ENCODE data around the gene DNM1.
"Not testable (repeated sequence)": the region's sequence is repeated elsewhere in the genome, so short reads cannot be mapped to it uniquely, and the experiment has no call there.

The DNM1 gene

GRCh38 chr9:128276008-128276573 is 72.9 kb downstream of the DNM1 start, which contains the start of gene SWI5:
SWI5 (plus strand) TSS chr9:128276276.
- peak within 1 kb of the TSS; percentile 86 for H3K27ac ChIP-seq (ENCODE audit: low read length)
- H3K4me3 ChIP-seq (ENCODE audit: low read length), result peak within 1 kb of the TSS; percentile 92
- peaks cover 22% of the 10 kb centered on the region for H3K36me3 ChIP-seq (ENCODE audit: insufficient read depth, low read depth, low read length)
- H3K9ac ChIP-seq (ENCODE audit: low read depth, low read length), result peak within 1 kb of the TSS; percentile 94
- H3K9me3 ChIP-seq (ENCODE audit: insufficient read depth, low read depth, low read length), result no peaks in the 10 kb centered on the region
- no peaks in the 10 kb centered on the region for H3K27me3 ChIP-seq (ENCODE audit: insufficient read depth, low read length)
- H3K4me1 ChIP-seq (ENCODE audit: insufficient read depth, low read length), result peaks cover 4% of the 10 kb centered on the region; the same call in 1 of the 2 replicates

GRCh38 chr9:128276574-128277270 is 73.5 kb downstream of the DNM1 start:
- peak overlapping the region; percentile 92 for H3K4me3 ChIP-seq (ENCODE audit: low read length)
- peak overlapping the region; percentile 34 for H3K27ac ChIP-seq (ENCODE audit: low read length)

GRCh38 chr9:128279088-128280073 is 76.2 kb downstream of the DNM1 start:
- not testable (repeated sequence) for H3K9me3 ChIP-seq (ENCODE audit: insufficient read depth, low read depth, low read length); H3K4me3 ChIP-seq (ENCODE audit: low read length); H3K9ac ChIP-seq (ENCODE audit: low read depth, low read length); H3K27ac ChIP-seq (ENCODE audit: low read length); H3K36me3 ChIP-seq (ENCODE audit: insufficient read depth, low read depth, low read length); H3K4me1 ChIP-seq (ENCODE audit: insufficient read depth, low read length); H3K27me3 ChIP-seq (ENCODE audit: insufficient read depth, low read length)

More at GRCh38 chr9:128276574-128277270, 73.5 kb downstream of the DNM1 start:
- no peaks in the 10 kb centered on the region for H3K9me3 ChIP-seq (ENCODE audit: insufficient read depth, low read depth, low read length)
- H3K36me3 ChIP-seq (ENCODE audit: insufficient read depth, low read depth, low read length), result peaks cover 16% of the 10 kb centered on the region
- H3K4me1 ChIP-seq (ENCODE audit: insufficient read depth, low read length), result peaks cover 4% of the 10 kb centered on the region; the same call in 1 of the 2 replicates
- peak overlapping the region; percentile 94 for H3K9ac ChIP-seq (ENCODE audit: low read depth, low read length)
- no peaks in the 10 kb centered on the region for H3K27me3 ChIP-seq (ENCODE audit: insufficient read depth, low read length)

- Histone ChIP-seq H3K4me3 (ENCODE audit: low read length) (no peak overlapping the region), H3K36me3 (ENCODE audit: insufficient read depth, low read depth, low read length) (no peaks in the 10 kb centered on the region), H3K27ac (ENCODE audit: low read length) (no peak overlapping the region), H3K4me1 (ENCODE audit: insufficient read depth, low read length) (no peaks in the 10 kb centered on the region), H3K9me3 (ENCODE audit: insufficient read depth, low read depth, low read length) (no peaks in the 10 kb centered on the region), H3K27me3 (ENCODE audit: insufficient read depth, low read length) (no peaks in the 10 kb centered on the region), H3K9ac (ENCODE audit: low read depth, low read length) (no peak overlapping the region)
These were observed 77.0 kb downstream of the DNM1 start for GRCh38 chr9:128280084-128280622.

GRCh38 chr9:128282500-128282899 is 79.3 kb downstream of the DNM1 start:
- Histone ChIP-seq H3K36me3 (ENCODE audit: insufficient read depth, low read depth, low read length) (peaks cover 13% of the 10 kb centered on the region; the same call in 1 of the 2 replicates), H3K4me1 (ENCODE audit: insufficient read depth, low read length) (no peaks in the 10 kb centered on the region), H3K4me3 (ENCODE audit: low read length) (no peak overlapping the region), H3K9ac (ENCODE audit: low read depth, low read length) (no peak overlapping the region), H3K9me3 (ENCODE audit: insufficient read depth, low read depth, low read length) (no peaks in the 10 kb centered on the region), H3K27ac (ENCODE audit: low read length) (no peak overlapping the region), H3K27me3 (ENCODE audit: insufficient read depth, low read length) (no peaks in the 10 kb centered on the region)

- Histone ChIP-seq H3K9me3 (ENCODE audit: insufficient read depth, low read depth, low read length) (no peaks in the 10 kb centered on the region), H3K36me3 (ENCODE audit: insufficient read depth, low read depth, low read length) (peaks cover 23% of the 10 kb centered on the region; the same call in 1 of the 2 replicates), H3K9ac (ENCODE audit: low read depth, low read length) (no peak overlapping the region), H3K4me1 (ENCODE audit: insufficient read depth, low read length) (no peaks in the 10 kb centered on the region), H3K4me3 (ENCODE audit: low read length) (no peak overlapping the region), H3K27me3 (ENCODE audit: insufficient read depth, low read length) (no peaks in the 10 kb centered on the region), H3K27ac (ENCODE audit: low read length) (no peak overlapping the region)
These were observed 82.0 kb downstream of the DNM1 start for GRCh38 chr9:128285033-128285784.

- Histone ChIP-seq H3K9me3 (ENCODE audit: insufficient read depth, low read depth, low read length) (no peaks in the 10 kb centered on the region), H3K4me3 (ENCODE audit: low read length) (no peak overlapping the region), H3K9ac (ENCODE audit: low read depth, low read length) (no peak overlapping the region), H3K36me3 (ENCODE audit: insufficient read depth, low read depth, low read length) (peaks cover 23% of the 10 kb centered on the region; the same call in 1 of the 2 replicates), H3K27me3 (ENCODE audit: insufficient read depth, low read length) (no peaks in the 10 kb centered on the region), H3K27ac (ENCODE audit: low read length) (no peak overlapping the region), H3K4me1 (ENCODE audit: insufficient read depth, low read length) (no peaks in the 10 kb centered on the region)
These were observed 83.3 kb downstream of the DNM1 start for GRCh38 chr9:128286440-128286839.

GRCh38 chr9:128288273-128289004 is 85.3 kb downstream of the DNM1 start:
- no peaks in the 10 kb centered on the region for H3K27me3 ChIP-seq (ENCODE audit: insufficient read depth, low read length)
- no peak overlapping the region for H3K9ac ChIP-seq (ENCODE audit: low read depth, low read length)
- H3K4me1 ChIP-seq (ENCODE audit: insufficient read depth, low read length), result no peaks in the 10 kb centered on the region
- peaks cover 23% of the 10 kb centered on the region; the same call in 1 of the 2 replicates for H3K36me3 ChIP-seq (ENCODE audit: insufficient read depth, low read depth, low read length)
- H3K4me3 ChIP-seq (ENCODE audit: low read length), result no peak overlapping the region
- no peak overlapping the region for H3K27ac ChIP-seq (ENCODE audit: low read length)
- H3K9me3 ChIP-seq (ENCODE audit: insufficient read depth, low read depth, low read length), result no peaks in the 10 kb centered on the region

- Histone ChIP-seq H3K4me3 (ENCODE audit: low read length) (no peak overlapping the region), H3K27ac (ENCODE audit: low read length) (no peak overlapping the region), H3K4me1 (ENCODE audit: insufficient read depth, low read length) (no peaks in the 10 kb centered on the region), H3K9ac (ENCODE audit: low read depth, low read length) (no peak overlapping the region), H3K27me3 (ENCODE audit: insufficient read depth, low read length) (no peaks in the 10 kb centered on the region), H3K9me3 (ENCODE audit: insufficient read depth, low read depth, low read length) (no peaks in the 10 kb centered on the region), H3K36me3 (ENCODE audit: insufficient read depth, low read depth, low read length) (0 out of 2 replicates have a peak, but pooled peaks cover 10% of the 10 kb centered on the region)
These were observed 88.8 kb downstream of the DNM1 start for GRCh38 chr9:128292009-128292408.

GRCh38 chr9:128293091-128293490 is 89.9 kb downstream of the DNM1 start:
- no peak overlapping the region for H3K9ac ChIP-seq (ENCODE audit: low read depth, low read length)
- H3K27ac ChIP-seq (ENCODE audit: low read length), result no peak overlapping the region

More at GRCh38 chr9:128293091-128293490, 89.9 kb downstream of the DNM1 start:
- Histone ChIP-seq H3K27me3 (ENCODE audit: insufficient read depth, low read length) (no peaks in the 10 kb centered on the region), H3K36me3 (ENCODE audit: insufficient read depth, low read depth, low read length) (0 out of 2 replicates have a peak, but pooled peaks cover 9% of the 10 kb centered on the region), H3K4me1 (ENCODE audit: insufficient read depth, low read length) (no peaks in the 10 kb centered on the region), H3K4me3 (ENCODE audit: low read length) (no peak overlapping the region), H3K9me3 (ENCODE audit: insufficient read depth, low read depth, low read length) (no peaks in the 10 kb centered on the region)
